Choroid plexus epithelial cell (primary cell): Measurements from ENCODE around the gene MOCOS.
A peak's percentile ranks its signal among the peaks of the same experiment; 100 is the strongest.

Experiments used
- DNase-seq: peaks from one replicate; pipeline ENCODE4 v3.0.0-alpha.2; 2010; ENCODE audit warnings: low read depth
- H3K4me3 ChIP-seq: 2 replicates; pipeline ENCODE4 v1.5.1; 2011; ENCODE audit warnings: low read depth, mild to moderate bottlenecking, control low read depth, low read length, moderate library complexity
- CTCF ChIP-seq: conservative IDR thresholded peaks from 2 replicates; pipeline ENCODE4 v1.5.1; 2011; ENCODE audit warnings: low read depth, mild to moderate bottlenecking, control low read depth, inconsistent platforms, low read length, moderate library complexity

Gene MOCOS

GRCh38 chr18:36299015-36299414 is 111.7 kb downstream of the MOCOS start:
- no peak overlapping the region for H3K4me3 ChIP-seq
- TF ChIP-seq CTCF, result no peak

GRCh38 chr18:36300211-36300610 is 112.9 kb downstream of the MOCOS start:
- no peak for DNase-seq
- no peak for TF ChIP-seq CTCF
- no peak overlapping the region for H3K4me3 ChIP-seq

More at GRCh38 chr18:36299015-36299414, 111.7 kb downstream of the MOCOS start:
- no peak for DNase-seq

GRCh38 chr18:36301884-36302283 is 114.6 kb downstream of the MOCOS start:
- no peak for DNase-seq
- no peak for TF ChIP-seq CTCF
- no peak overlapping the region for H3K4me3 ChIP-seq

- H3K4me3 ChIP-seq, result no peak overlapping the region
- peak; percentile 31 for DNase-seq
- no peak for TF ChIP-seq CTCF
These were observed 115.4 kb downstream of the MOCOS start for GRCh38 chr18:36302676-36303075.

GRCh38 chr18:36303211-36303844 is 116.0 kb downstream of the MOCOS start:
- H3K4me3 ChIP-seq, result no peak overlapping the region
- TF ChIP-seq CTCF, result no peak
- DNase-seq, result no peak

GRCh38 chr18:36304723-36305122 is 117.4 kb downstream of the MOCOS start:
- no peak for DNase-seq
- no peak overlapping the region for H3K4me3 ChIP-seq
- no peak for TF ChIP-seq CTCF

- DNase-seq, result no peak
- TF ChIP-seq CTCF, result no peak
- H3K4me3 ChIP-seq, result no peak overlapping the region
These were observed 118.1 kb downstream of the MOCOS start for GRCh38 chr18:36305375-36305774.
